ENCODE data around the gene SMAD3. TPM values are rescaled to one million over a fixed set of nuclear protein-coding genes. Genes with fewer than 3 reads are reported as not detected.

The SMAD3 gene
- total RNA-seq, 1 experiment from 2014 or later = 35.4 TPM

DNA sequence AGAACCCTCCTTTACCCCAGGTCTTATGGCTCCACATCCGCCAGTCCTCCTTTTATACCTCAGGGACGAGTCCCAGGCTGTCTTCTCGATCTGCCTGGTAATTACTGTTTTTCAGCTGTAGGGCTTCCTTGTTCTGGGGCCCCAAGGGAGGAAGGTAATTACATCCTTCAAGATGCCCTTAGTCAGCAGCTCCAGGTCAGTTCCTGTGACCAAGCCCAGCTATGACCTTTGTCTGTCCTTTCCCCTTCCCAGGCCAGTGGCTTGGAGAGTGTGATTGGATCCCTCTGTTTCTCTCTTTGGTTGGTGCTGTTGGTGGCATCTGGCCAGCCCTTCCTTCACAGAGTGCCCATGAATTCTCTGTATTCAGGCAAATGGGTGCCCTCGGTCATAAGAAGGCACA is 96.5 kb downstream of the SMAD3 start:
- no peak for DNase-seq (ENCODE audit: low read depth)

DNA sequence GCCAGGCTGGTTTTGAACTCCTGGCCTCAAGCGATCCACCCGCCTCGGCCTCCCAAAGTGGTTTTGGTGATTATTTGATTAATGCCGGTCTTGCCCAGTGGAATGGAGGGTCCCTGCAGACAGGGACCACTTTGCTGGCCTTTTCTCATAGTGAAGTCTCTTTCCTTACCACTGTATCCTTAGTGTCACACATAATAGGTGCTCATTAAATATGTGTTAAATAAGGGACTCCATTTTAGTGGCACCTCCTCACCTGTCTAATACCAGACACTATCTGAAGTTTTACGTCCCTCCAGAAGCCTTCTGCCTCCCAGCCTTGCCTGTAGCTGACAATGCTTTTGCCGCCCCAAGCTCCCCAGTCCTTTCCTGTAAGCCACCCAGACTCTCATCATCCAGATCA is 97.8 kb downstream of the SMAD3 start:
- DNase-seq (ENCODE audit: low read depth) = no peak

DNA sequence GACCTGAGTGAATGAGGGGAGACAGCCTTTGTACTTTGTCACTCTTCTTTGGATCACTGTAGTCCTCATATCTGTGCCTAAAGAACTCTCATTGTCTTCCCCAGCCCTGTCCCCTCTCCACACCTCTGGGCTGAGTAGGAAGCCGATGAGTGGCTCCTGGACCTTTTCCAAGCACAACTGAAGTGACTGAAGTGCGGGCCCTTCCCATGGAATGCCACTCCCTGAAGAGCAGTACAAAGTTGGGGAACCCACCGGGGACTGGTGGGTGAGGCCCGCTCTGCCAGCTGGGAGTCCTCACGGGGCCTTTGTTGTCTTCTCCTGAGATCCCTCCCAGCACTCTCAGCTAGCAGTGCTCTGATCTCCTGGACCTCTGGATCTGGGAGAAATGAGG is 99.0 kb downstream of the SMAD3 start:
- no peak for DNase-seq (ENCODE audit: low read depth)

DNA sequence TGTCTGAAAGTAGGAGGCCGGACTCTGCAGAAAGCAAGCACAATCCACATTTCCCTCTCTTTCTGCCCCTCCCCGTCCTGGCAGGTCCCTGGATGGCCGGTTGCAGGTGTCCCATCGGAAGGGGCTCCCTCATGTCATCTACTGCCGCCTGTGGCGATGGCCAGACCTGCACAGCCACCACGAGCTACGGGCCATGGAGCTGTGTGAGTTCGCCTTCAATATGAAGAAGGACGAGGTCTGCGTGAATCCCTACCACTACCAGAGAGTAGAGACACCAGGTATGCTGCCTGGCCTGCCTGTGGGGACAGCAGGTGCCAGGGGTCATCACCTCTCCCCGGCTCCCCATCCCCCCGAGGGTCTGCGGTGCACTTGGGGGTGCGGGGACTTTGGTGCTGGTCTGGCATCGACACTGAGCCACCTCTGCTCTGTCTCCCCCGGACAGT is 99.4 kb downstream of the SMAD3 start:
- no peak for DNase-seq (ENCODE audit: low read depth)

DNA sequence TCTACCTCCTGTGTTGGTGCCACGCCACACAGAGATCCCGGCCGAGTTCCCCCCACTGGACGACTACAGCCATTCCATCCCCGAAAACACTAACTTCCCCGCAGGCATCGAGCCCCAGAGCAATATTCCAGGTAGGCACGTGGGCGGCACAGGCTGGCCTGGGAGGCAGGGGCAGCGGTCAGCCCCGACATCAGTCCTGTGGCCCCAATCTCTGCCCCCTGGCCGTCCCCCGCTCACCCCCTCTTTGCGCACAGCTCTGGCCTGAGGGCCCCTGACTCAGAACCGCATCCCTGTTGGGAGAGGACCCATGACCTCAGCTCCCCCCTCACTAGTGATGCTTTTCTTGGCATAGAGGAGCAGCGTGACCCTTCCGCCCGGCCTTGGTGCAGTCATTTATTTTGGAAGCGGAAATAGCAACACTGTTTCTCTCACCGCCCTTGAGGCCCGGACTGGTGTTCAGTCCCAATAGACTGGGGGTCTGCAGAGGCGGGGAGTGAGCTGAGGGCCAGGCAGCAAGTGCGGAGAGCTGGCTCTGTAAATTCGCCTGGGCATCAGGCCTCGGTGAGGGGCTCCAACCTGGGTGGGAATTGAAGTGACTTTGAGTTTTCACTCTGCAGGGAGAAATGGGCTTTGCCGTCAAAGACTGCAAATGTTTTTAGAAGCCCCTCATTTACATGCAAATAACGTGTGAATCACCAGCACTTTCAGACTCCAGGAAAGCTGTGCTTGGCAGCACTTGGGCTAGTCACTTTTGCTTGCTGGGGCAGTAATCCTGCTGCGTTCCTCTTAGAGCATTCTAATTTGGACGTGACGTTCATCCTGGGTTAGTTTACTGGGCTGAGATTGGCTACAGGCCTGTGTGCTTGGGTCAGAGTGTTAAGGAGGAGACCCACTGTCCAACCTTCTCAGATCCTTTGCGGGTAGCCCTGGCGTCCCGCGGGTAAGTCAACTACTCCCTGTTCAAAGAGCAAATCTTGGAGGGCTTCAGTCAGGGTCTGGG is 100.2 kb downstream of the SMAD3 start:
- DNase-seq (ENCODE audit: low read depth) = no peak

DNA sequence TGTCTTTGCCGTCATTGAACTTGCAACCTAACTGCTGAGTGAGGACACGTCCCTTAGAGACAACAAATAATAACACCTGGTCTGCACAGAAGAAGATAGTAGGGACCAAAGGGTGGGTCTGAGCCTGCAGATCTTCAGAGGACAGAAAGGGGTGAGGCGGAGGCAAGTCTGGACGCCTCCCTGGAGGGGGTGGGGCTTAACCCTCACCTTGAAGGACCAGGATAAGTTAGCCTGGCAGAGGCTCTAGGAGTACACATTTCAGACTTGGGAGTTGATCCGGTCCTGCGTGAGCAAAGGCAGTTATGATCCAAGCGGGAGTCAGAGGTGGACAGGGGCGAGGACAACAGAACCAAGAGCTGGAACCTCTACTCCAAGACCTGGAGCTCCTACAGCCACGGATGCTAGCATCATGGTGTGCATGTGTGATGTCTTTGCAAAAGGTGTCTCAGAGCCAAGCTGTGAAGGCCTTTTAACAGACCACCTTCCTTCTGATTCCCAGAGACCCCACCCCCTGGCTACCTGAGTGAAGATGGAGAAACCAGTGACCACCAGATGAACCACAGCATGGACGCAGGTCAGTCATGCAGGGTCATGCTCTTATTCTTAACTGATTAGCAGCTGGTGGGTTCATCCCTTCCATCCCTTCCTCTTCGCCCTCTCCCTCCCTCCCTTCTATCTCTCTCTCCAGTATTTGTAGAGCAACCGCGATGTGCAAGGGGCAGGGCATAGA is 101.0 kb downstream of the SMAD3 start:
- DNase-seq (ENCODE audit: low read depth) = no peak

DNA sequence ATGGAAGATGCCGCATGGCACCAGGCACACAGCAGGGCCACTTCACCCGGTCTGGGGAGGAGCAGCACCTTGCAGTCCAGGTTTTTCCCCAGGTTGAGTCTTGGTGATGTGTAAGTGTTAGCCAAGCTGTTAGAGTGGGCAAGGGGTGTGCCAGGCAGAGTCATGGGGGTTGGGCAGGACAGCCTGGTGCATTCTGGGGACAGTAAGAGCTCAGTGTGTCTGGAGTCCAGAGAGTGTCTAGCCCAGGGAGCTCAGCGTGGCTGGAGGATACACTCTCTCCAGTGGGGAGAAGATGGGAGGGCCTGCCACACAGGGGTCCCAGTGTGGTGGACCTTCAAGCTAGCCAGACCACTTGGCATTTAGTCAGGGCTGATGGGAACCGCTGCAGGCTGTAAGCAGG is 101.7 kb downstream of the SMAD3 start:
- no peak for DNase-seq (ENCODE audit: low read depth)

DNA sequence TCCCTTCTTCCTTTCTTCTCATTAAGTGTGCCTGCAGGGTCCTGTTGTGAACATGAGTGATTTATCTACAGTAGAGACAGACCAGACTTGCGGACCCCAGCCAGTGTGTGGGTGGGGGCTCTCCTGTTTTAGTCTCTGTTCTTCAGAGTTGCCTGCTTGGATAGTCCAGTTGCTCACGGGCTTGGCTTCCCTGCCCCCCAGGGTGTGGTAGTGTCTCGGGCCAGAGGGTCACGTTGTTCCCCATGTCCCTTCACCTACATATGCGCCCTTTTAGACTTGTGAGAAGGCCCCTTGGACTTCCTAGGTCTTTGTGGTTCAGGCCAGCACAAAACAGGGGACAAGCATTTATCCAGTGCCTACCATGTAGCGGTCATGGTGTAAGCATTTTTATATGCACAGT is 103.3 kb downstream of the SMAD3 start:
- DNase-seq (ENCODE audit: low read depth) = no peak

DNA sequence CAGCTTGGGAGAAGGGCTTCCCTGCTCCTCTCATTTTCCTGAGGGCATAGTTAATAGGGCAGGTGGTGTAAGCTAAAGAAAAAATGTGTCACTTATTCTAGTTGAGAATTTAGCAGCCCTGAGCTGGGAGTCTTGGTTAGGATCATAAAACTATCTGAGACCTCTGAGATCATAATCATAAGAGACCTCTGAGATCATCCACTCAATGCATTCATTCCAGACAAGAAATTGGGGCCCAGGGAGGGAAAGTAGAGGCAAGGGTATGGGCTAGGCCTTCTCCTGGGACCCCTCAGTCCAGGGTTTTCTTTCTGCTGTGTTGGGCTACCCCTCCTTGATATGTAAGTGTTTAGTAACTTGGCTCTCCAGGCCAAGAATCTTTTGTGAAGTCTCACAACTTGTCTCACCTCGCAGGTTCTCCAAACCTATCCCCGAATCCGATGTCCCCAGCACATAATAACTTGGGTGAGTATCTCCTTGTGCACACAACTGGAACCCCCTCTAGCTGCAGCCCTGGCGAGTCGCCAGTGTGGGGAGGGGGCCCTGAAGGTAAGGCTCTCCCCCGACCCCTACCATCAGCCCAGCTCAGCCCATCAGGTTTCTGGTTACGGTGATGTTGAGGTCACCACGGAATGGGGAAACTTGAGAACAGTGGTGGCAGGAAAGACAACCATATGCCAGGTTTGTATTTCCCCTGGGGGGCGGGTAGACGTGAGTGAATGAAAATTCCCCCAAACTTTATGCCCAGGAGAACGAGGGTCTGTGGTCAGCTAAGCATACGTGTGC is 104.9 kb downstream of the SMAD3 start:
- DNase-seq (ENCODE audit: low read depth) = no peak

DNA sequence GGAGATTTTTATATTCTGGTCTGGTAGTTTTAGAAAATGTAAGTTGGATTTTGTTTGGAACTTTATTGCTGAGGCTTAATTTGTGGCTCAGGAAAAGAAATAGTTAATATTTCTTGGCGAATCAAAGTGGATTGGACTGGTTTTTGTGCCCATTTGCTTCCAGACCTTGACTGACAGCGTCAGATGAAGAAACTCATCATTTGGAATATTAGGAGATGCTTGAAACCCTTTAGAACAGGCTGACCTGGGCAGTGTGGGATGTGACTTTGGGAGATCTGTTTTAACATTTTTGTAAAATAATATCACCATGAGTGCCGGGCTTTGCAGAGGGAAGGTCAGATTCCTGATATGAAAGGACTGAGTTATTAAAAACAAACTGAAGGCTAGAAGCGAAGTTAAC is 106.1 kb downstream of the SMAD3 start:
- DNase-seq (ENCODE audit: low read depth) = peak; percentile 86

DNA sequence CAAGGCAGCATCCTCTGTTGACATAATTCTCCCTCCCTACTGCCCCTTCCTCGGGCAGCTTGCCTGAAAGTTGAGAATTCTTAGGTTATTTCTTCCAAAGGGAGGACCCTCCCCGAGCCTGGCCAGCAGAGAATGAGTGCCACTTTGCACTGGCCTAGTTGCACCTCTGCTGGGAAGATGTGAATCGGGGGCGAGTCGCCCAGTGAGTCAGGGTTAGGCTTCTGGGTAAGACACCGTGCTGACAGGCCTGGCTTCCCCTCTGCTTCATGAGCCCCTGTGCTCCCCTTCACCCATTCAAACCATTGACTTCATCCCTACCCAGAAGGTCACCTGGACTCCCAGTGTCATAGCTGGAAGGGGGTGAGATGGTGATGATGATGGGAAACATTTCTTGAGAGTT is 106.8 kb downstream of the SMAD3 start:
- peak; percentile 33 for DNase-seq (ENCODE audit: low read depth)

DNA sequence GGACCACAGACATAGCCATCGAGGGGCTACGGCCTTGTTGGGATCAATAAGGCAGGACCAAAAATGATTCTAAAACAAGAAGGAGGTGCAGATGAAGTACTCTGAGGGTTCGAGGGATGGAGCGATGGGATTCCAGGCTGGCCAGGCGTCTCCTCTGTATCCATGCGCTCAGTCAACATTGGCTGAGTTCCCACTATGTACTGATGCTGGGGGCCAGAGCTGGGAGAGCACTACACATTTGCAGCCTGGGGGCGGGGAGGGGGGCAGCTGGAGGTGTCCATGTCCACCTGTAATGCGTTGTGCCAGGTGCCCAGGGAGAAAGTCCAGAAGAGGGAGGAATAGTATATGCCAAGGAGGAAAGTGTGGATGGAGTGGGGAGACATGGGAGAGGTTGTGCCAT is 107.6 kb downstream of the SMAD3 start:
- no peak for DNase-seq (ENCODE audit: low read depth)

DNA sequence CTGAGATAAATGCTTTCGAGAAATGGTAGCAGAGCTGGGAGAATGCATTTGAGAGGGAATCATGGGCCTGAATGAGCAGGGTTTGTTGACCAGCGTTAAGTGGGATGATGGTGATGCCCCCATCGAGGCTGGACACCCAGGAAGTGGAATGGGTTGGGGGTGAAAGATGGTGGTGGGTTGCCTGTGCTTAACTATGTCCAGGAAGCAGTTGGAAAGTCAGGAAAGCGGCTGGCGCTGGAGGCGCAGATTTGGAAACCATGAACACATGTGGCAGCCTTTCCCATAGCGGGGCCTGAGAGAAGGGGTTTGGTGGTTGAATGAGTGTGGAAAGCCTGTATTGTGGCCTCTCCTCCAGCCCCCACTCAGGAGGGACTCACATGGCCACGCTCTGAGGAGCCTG is 108.4 kb downstream of the SMAD3 start:
- DNase-seq (ENCODE audit: low read depth) = no peak

DNA sequence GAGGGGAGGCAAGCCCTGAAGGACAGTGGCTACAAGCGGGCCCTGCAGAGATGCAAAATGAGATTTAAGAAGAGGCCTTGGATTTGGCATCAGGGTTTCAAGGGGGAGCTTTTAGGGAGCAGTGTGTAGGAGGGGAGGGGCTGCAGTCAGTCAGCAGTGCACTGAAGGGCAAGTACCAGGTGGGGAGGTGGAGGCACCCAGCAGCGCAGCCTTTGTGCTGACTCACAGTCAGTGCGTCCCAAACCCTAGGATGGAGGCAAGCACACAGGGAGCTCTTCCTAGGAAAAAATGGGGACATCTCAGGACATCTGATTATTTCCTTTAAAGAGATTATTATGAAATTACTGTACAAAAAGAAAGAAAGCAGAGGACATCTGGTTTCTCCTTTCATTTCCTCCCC is 109.0 kb downstream of the SMAD3 start:
- no peak for DNase-seq (ENCODE audit: low read depth)

DNA sequence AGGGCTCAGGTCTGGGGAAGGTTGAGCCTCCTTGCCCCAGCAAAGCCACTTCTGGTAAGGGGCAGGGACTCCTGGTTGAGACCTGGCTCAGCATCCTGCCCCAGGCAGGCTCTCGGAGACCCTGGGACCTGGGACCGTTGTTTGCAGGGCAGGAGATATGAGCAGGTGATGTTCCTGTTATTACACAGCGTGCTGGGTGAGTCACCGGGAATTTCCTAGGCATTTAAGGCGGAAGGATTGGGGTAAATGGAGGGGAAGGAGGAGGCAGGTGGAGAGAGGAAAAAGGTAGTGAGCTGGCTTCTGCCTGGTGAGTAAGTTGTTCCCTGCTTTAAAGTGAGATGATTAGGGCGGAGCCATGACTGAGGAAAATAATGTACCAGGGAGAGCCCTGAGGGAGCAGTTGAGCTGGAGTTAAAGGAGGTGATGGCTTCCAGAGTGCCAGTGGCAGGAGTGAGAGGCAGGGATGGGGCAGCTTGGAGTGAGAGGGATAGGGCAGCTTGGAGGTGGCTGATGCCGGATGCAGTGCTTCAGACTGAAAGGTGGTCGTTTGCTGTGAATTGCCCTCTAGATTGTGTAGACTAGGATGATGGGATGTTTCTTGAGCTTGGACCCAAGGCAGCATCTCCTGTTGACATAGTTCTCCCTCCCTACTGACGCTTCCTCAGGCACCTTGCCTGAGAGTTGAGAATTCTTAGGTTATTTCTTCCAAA is 109.6 kb downstream of the SMAD3 start:
- peak; percentile 65 for DNase-seq (ENCODE audit: low read depth)

DNA sequence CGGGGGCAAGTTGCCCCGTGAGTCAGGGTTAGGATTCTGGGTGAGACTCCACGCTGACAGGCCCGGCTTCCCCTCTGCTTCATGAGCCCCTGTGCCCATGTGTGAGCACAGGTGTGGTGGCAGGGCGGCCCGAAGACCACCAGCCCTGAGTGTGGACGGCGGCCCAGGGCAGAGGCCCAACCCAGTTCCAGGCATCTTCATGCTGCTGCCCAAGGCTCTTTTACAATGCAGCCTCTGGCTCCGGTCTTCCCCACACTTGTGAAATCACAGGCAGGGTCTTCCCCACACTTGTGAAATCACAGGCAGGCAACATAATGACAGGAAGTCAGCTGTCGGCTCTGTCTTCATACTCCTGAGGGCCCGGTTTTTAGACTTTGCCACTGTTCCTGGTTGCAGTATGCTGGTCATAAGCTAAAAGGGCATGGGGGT is 110.3 kb downstream of the SMAD3 start:
- peak; percentile 48 for DNase-seq (ENCODE audit: low read depth)

DNA sequence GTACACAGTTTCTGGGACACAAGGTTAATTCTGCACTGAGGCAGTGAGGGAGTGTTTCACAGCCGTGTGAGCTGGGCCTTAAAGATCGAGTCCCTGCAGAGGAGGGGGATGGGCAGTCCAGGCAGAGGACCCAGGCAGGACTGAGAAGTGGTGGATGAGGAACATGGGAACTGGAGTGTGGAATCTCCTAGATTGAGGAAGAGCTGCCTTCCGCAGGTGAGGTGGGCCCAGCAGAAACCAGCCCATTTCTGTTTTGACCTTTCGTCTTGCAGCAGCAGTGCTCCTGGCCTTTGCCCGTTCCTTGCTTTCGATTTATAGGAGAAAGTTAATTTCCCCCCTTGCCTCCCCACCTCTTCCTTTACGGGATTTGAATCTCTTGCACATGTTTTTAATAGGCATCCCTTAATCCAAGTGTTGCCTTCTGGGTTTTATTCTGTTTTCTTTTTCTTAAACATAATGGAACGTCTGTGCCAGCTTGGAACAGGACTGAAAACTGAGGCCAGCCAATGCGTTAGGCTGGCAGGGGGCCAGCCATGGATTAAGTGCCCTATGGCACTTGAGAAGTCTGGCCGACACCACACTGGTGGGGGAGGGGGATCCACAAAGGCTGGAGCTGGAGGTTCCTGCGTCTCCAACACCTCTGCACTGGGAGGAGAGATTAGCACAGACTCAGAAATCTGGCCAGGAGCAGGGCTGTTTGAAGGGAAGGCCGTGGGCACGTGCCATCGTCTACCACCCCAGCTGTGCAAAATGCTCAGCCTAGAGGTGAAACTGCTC is 111.0 kb downstream of the SMAD3 start:
- no peak for DNase-seq (ENCODE audit: low read depth)

DNA sequence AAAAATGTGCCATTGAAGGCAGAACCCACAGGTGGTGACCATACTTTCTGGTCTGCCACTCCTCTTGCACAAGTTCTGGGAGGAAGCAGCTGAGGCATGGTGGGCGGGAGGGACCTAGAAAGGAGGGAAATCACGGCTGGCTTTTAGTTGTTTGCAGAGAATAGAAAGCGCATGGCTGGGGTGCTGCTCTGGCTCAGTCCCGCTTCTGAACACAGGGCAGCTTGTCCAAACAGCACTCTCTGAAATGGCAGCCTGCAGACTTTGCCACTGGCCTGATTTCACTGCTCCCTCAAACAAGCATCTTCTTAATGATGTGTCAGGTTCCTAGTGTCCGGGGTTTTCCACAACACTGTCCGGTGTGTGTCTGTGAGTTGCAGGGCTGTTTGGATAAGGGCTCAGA is 112.3 kb downstream of the SMAD3 start:
- DNase-seq (ENCODE audit: low read depth) = peak; percentile 37

DNA sequence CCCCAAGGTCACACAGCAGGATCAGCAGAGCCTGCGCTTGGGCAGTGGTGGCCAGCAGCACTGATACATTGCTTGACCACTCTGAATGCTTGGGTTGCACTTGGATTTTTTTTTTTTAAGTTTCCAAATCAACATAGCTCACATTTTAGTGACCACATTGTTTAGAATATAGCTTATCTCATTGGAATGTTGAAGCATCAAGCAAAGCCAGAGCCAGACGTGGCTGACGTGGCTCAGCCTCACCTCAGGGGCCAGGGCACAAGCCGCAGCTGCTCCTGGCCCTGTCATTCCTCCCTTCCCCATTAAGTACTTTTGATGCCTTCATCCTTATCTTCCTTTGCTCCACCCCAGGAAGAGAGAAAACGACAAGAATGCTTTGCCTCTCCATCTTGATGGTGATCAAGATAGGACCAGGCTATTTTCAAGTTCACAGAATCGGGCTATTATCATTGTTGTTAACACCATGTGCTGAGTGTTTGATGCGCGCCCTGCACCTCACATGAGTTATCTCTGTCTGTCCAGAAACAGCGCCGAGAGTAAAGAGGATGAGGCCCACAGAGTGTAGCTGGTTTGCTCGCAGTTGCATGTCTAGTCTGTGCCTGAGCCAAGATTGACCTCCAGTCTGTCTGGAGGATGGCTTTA is 113.3 kb downstream of the SMAD3 start:
- DNase-seq (ENCODE audit: low read depth) = peak; percentile 97

DNA sequence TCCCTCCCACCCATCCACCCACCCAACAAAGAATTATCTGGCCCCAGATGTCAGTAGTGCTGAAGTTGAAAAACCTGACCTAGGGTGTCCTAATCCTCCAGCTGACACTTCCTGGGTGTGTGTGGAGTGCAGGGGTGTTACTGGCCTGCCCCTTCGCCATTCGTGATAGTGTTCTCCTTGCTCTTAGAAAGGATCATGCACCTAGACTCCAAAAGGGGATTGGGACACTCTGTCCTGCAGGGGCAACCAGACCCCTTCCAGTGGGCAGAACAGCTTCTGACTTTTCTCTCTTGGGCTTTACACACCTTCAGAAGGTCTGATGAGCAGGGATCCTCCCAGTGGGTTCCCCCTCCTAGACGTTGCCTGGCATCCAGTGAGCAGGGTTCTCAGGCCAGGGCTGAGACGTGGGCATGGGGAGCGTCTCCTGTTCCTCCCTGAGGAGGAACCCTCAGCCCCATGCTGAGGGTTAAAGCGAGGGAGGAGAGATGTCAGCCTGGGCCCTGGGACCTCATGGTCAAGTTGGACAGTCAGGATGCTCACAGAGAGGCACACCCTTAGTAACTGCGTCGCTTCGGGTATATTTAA is 114.1 kb downstream of the SMAD3 start:
- DNase-seq (ENCODE audit: low read depth) = no peak

All from LHCN-M2 (cell line).